ENCODE measurements around the gene ECT2. TPM values are rescaled to one million over a fixed set of nuclear protein-coding genes. Genes with fewer than 3 reads are reported as not detected.

ECT2 gene
- total RNA-seq, 2 experiments from 2014 or later, result 27.1 to 29.8 TPM

DNA sequence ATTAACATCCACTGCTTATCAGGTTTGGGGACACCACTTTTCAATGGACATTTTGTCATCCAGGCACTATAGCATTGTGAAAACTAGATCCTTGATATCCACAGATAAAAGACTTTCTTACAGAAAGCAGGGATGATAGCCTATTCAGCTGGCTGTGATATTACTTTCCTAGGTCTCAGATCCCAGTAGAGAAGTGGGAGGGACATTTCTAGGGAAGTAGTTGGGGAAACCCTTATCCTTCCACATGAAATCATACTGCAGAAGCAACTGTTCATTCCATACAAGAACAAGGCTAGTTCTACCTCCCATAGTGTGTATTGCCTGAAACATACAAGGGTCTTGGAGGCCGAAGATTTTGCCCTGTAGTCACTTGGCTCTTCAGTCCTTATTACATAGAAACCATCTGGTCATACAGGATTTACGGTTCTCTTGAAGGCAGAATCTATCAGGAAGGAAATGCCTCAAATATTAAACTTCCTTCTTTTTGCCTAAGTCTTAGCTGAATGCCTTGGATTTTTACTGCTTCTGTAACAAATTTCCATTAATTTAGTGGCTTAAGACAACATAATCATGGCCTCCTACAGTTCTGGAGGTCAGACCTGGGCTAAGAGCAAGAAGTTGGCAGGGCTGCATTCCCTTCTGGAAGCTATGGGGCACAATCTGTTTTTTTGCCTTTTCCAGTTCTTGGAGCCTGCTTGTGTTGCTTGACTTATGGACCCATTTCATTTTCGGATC, 119.4 kb downstream of the ECT2 start:
- H3K27me3 Mint-ChIP-seq, result no peaks in the 10 kb centered on the region
- DNase-seq (no peak), ATAC-seq (no peak)
- TF ChIP-seq, protein P1, sequence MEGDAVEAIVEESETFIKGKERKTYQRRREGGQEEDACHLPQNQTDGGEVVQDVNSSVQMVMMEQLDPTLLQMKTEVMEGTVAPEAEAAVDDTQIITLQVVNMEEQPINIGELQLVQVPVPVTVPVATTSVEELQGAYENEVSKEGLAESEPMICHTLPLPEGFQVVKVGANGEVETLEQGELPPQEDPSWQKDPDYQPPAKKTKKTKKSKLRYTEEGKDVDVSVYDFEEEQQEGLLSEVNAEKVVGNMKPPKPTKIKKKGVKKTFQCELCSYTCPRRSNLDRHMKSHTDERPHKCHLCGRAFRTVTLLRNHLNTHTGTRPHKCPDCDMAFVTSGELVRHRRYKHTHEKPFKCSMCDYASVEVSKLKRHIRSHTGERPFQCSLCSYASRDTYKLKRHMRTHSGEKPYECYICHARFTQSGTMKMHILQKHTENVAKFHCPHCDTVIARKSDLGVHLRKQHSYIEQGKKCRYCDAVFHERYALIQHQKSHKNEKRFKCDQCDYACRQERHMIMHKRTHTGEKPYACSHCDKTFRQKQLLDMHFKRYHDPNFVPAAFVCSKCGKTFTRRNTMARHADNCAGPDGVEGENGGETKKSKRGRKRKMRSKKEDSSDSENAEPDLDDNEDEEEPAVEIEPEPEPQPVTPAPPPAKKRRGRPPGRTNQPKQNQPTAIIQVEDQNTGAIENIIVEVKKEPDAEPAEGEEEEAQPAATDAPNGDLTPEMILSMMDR (IDR thresholded peaks at IDR 0.05), result no peak
- ChIA-PET CTCF (no interaction called here), POLR2A (no interaction called here)
- H3K27ac Mint-ChIP-seq, result no peak overlapping the region
- H3K9me3 Mint-ChIP-seq, result no peaks in the 10 kb centered on the region
- no peaks in the 10 kb centered on the region for H3K4me1 Mint-ChIP-seq (ENCODE audit: low read depth)
- no peak overlapping the region for H3K4me3 Mint-ChIP-seq
- no peaks in the 10 kb centered on the region for H3K36me3 Mint-ChIP-seq (ENCODE audit: low read depth)
- intact Hi-C loops (cut with micrococcal nuclease), result no loop called here

Other genes starting within 250 kb of the ECT2 start
- gene TNFSF10, start 227.3 kb upstream of the ECT2 start, total RNA-seq, result 10 to 100 TPM; 21.5 to 23.6 TPM
- gene NCEH1, start 39.7 kb upstream of the ECT2 start, total RNA-seq, result 1 to 10 TPM; 2.8 to 3.4 TPM